ENCODE measurements around the gene HOXB9.

Gene HOXB9

GRCh38 chr17:48592057-48592514, 34.1 kb downstream of the HOXB9 start:
- Histone ChIP-seq H3K4me3 (replicated peaks; ENCODE audit: insufficient read depth, low read length) (no peak overlapping the region), H3K27me3 (ENCODE audit: insufficient read depth, poor library complexity, severe bottlenecking) (peaks cover 75% of the 10 kb centered on the region), H3K27ac (replicated peaks) (no peak overlapping the region)
- no peak for DNase-seq (ENCODE audit: low read depth in 1 of 2, low spot score in 1 of 2)
- TF ChIP-seq CTCF (IDR thresholded peaks at IDR 0.05; ENCODE audit: insufficient read depth, low read length), result no peak
- no peak for TF ChIP-seq POLR2AphosphoS5 (IDR thresholded peaks at IDR 0.05; ENCODE audit: low read depth)
- no peak for TF ChIP-seq SPI1 (IDR thresholded peaks at IDR 0.05; ENCODE audit: borderline replicate concordance, low read depth)
- TF ChIP-seq GABPA (IDR thresholded peaks at IDR 0.05; ENCODE audit: low read depth), result no peak
- no peak for TF ChIP-seq REST (IDR thresholded peaks at IDR 0.05; ENCODE audit: insufficient replicate concordance, low read depth)

- DNase-seq (ENCODE audit: low read depth in 1 of 2, low spot score in 1 of 2), result no peak
- no peak for TF ChIP-seq REST (IDR thresholded peaks at IDR 0.05; ENCODE audit: insufficient replicate concordance, low read depth)
- TF ChIP-seq GABPA (IDR thresholded peaks at IDR 0.05; ENCODE audit: low read depth), result no peak
- TF ChIP-seq POLR2AphosphoS5 (IDR thresholded peaks at IDR 0.05; ENCODE audit: low read depth), result no peak
- TF ChIP-seq CTCF (IDR thresholded peaks at IDR 0.05; ENCODE audit: insufficient read depth, low read length), result no peak
- no peak for TF ChIP-seq SPI1 (IDR thresholded peaks at IDR 0.05; ENCODE audit: borderline replicate concordance, low read depth)
- Histone ChIP-seq H3K27me3 (ENCODE audit: insufficient read depth, poor library complexity, severe bottlenecking) (peaks cover 75% of the 10 kb centered on the region), H3K4me3 (replicated peaks; ENCODE audit: insufficient read depth, low read length) (no peak overlapping the region), H3K27ac (replicated peaks) (no peak overlapping the region)
These were observed 34.7 kb downstream of the HOXB9 start for GRCh38 chr17:48591255-48592056.

GRCh38 chr17:48590607-48591161, 35.5 kb downstream of the HOXB9 start:
- no peak overlapping the region for H3K4me3 ChIP-seq (replicated peaks; ENCODE audit: insufficient read depth, low read length)
- H3K27ac ChIP-seq (replicated peaks), result no peak overlapping the region
- DNase-seq (ENCODE audit: low read depth in 1 of 2, low spot score in 1 of 2), result no peak
- H3K27me3 ChIP-seq (ENCODE audit: insufficient read depth, poor library complexity, severe bottlenecking), result peaks cover 75% of the 10 kb centered on the region
- no peak for TF ChIP-seq POLR2AphosphoS5 (IDR thresholded peaks at IDR 0.05; ENCODE audit: low read depth)
- no peak for TF ChIP-seq GABPA (IDR thresholded peaks at IDR 0.05; ENCODE audit: low read depth)
- TF ChIP-seq CTCF (IDR thresholded peaks at IDR 0.05; ENCODE audit: insufficient read depth, low read length), result no peak
- no peak for TF ChIP-seq REST (IDR thresholded peaks at IDR 0.05; ENCODE audit: insufficient replicate concordance, low read depth)
- no peak for TF ChIP-seq SPI1 (IDR thresholded peaks at IDR 0.05; ENCODE audit: borderline replicate concordance, low read depth)
